ENCODE data around the gene ARID1B.

The ARID1B gene

GRCh38 chr6:157211603-157212455, 434.7 kb downstream of the ARID1B start:
- DNase-seq (ENCODE audit: low read depth in 2 of 2) = no peak

GRCh38 chr6:157213426-157213825, 436.2 kb downstream of the ARID1B start:
- no peak for DNase-seq (ENCODE audit: low read depth in 2 of 2)

- DNase-seq (ENCODE audit: low read depth in 2 of 2) = no peak
Observed at GRCh38 chr6:157213907-157214565, 436.9 kb downstream of the ARID1B start.

- DNase-seq (ENCODE audit: low read depth in 2 of 2) = no peak
Observed at GRCh38 chr6:157215717-157216116, 438.5 kb downstream of the ARID1B start.

- no peak for DNase-seq (ENCODE audit: low read depth in 2 of 2)
Observed at GRCh38 chr6:157216570-157216969, 439.4 kb downstream of the ARID1B start.

- no peak for DNase-seq (ENCODE audit: low read depth in 2 of 2)
Observed at GRCh38 chr6:157217198-157217893, 440.2 kb downstream of the ARID1B start.

GRCh38 chr6:157217894-157218370, 440.8 kb downstream of the ARID1B start:
- DNase-seq (ENCODE audit: low read depth in 2 of 2) = no peak

GRCh38 chr6:157218371-157219198, 441.4 kb downstream of the ARID1B start:
- DNase-seq (ENCODE audit: low read depth in 2 of 2) = no peak

GRCh38 chr6:157219201-157220200, 442.3 kb downstream of the ARID1B start:
- no peak for DNase-seq (ENCODE audit: low read depth in 2 of 2)

GRCh38 chr6:157220485-157220884, 443.3 kb downstream of the ARID1B start:
- no peak for DNase-seq (ENCODE audit: low read depth in 2 of 2)

GRCh38 chr6:157221049-157221816, 444.1 kb downstream of the ARID1B start:
- peak; percentile 60 to 63 for DNase-seq (ENCODE audit: low read depth in 2 of 2)

GRCh38 chr6:157221817-157222175, 444.6 kb downstream of the ARID1B start:
- no peak for DNase-seq (ENCODE audit: low read depth in 2 of 2)

GRCh38 chr6:157222201-157222981, 445.2 kb downstream of the ARID1B start:
- DNase-seq (ENCODE audit: low read depth in 2 of 2) = no peak

- DNase-seq (ENCODE audit: low read depth in 2 of 2) = no peak
Observed at GRCh38 chr6:157223021-157223430, 445.8 kb downstream of the ARID1B start.

- DNase-seq (ENCODE audit: low read depth in 2 of 2) = no peak
Observed at GRCh38 chr6:157223511-157223910, 446.3 kb downstream of the ARID1B start.

- DNase-seq (ENCODE audit: low read depth in 2 of 2) = no peak
Observed at GRCh38 chr6:157224178-157224950, 447.2 kb downstream of the ARID1B start.

- no peak for DNase-seq (ENCODE audit: low read depth in 2 of 2)
Observed at GRCh38 chr6:157224951-157225574, 447.9 kb downstream of the ARID1B start.

All from activated CD8-positive, alpha-beta memory T cell treated with anti-CD3 and anti-CD28 coated beads for 4 hours (primary cell).